DMS 273 (cell line): Measurements from ENCODE around the gene IBA57.

Experiments
- DNase-seq: peaks from one replicate; lab custom pipeline; 2025; ENCODE audit not compliant: unreplicated experiment; lab: John Stamatoyannopoulos, UW

Gene IBA57

GRCh38 chr1:228144193-228144992, 21.2 kb upstream of the IBA57 start:
- DNase-seq, result no peak

GRCh38 chr1:228144993-228145343, 20.6 kb upstream of the IBA57 start:
- no peak for DNase-seq

GRCh38 chr1:228145463-228146416, 19.9 kb upstream of the IBA57 start:
- no peak for DNase-seq

GRCh38 chr1:228146417-228147150, 19.0 kb upstream of the IBA57 start:
- no peak for DNase-seq

- DNase-seq, result no peak
Observed at GRCh38 chr1:228147151-228147693, 18.4 kb upstream of the IBA57 start.

- no peak for DNase-seq
Observed at GRCh38 chr1:228147768-228148167, 17.8 kb upstream of the IBA57 start.

- peak; percentile 33 for DNase-seq
Observed at GRCh38 chr1:228148196-228148861, 17.3 kb upstream of the IBA57 start.

- peak; percentile 62 for DNase-seq
Observed at GRCh38 chr1:228148935-228149405, 16.6 kb upstream of the IBA57 start.

- peak; percentile 67 for DNase-seq
Observed at GRCh38 chr1:228149406-228150119, 16.0 kb upstream of the IBA57 start, which contains the start of gene GJC2. Gene GJC2, plus strand, starts transcription at chr1:228149930. Its CDS starts 7,829 bp downstream, at chr1:228157759.

GRCh38 chr1:228150120-228150460, 15.5 kb upstream of the IBA57 start:
- DNase-seq, result peak; percentile 43

- DNase-seq, result peak; percentile 69
Observed at GRCh38 chr1:228150461-228151179, 15.0 kb upstream of the IBA57 start.

- DNase-seq, result no peak
Observed at GRCh38 chr1:228151180-228151925, 14.3 kb upstream of the IBA57 start.

GRCh38 chr1:228152097-228152917, 13.3 kb upstream of the IBA57 start:
- no peak for DNase-seq

- no peak for DNase-seq
Observed at GRCh38 chr1:228152918-228153258, 12.7 kb upstream of the IBA57 start.

- no peak for DNase-seq
Observed at GRCh38 chr1:228154021-228154669, 11.5 kb upstream of the IBA57 start.

GRCh38 chr1:228154670-228155571, 10.7 kb upstream of the IBA57 start:
- DNase-seq, result no peak
